Epidermal melanocyte (primary cell): ENCODE data around the gene DTNBP1.

Experiments used
- DNase-seq: peaks from one replicate; pipeline ENCODE4 v3.0.0; 2011; ENCODE audit warnings: low spot score; ENCODE audit not compliant: insufficient read length

Gene DTNBP1

DNA sequence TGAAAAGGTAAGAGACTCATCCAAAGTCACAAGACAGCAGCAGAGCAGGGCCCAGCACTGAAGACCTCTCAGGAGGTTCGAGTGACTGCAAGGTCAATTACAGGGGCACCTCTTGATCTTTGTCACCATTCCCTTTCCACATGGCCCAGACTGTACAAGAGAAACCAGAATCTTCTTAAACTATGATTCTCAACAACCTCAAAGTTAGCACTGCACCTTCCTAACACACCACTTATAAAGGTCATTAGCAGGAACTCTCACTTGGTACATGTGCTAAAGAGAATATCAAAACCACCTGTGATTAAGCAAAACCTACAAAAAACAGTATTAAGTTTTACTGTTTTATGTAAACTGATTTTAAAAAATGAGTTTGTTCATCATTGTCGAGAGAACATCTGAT is 70.2 kb downstream of the DTNBP1 start:
- DNase-seq = no peak

- no peak for DNase-seq
Observed at GRCh38 chr6:15588971-15589634, 73.7 kb downstream of the DTNBP1 start.

GRCh38 chr6:15586503-15586902 is 76.3 kb downstream of the DTNBP1 start:
- no peak for DNase-seq

DNA sequence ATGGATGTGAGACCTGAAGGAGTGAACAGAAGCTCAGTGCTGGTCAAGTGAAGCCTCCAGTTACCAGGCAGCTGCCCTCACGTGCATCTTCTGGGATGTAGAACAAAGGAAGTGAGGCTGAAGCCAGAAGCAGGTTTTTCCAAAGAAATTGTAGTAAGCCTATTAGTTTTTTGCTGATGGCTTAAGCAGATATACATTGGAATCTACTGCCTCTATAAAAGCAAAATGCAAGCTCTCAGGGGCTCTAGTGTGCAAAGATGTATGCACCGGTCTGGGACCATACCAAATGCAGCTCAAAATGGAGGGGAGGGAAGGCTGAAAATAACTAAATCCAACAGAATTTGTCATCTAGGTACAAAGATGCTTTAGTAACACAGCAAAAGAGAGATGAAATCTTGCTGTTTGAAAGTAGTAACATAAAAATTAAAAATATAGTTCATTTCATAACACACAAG is 77.0 kb downstream of the DTNBP1 start:
- no peak for DNase-seq

DNA sequence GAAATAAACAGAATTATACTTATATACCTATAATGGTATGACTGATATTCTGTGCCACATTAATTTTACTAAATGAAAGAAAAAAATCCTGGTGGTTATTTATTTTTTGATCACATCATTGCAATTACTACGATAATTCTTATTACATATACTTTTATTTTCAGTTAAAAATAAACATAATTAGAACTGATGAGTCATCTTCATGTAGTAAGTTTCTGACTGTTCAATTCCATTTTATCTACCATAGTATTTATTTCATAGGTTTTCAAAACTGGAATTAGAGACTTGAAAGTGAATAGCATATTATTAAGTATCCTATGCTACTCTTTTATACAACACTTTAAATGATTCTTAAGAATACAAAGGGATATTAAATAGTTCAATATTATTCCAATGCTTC is 80.3 kb downstream of the DTNBP1 start:
- no peak for DNase-seq

DNA sequence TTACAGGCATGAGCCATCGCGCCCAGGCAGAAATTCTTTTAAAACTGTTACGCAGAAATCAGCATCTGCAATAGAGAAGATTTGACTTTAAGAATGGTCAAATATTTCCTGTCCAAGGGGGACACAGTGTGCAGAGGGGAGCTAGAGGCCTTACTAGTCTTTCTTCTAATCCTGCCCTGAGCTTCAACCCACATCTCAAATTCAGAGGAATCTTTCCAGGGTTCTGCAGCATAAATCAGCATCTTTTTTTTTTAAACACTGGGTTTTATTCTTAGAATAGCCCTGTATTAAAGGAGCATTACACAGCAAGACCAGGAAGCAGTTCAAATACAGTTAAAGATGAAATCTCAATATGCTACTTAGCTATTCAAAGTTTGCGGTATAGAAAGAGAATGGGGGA is 81.1 kb downstream of the DTNBP1 start:
- DNase-seq = no peak

DNA sequence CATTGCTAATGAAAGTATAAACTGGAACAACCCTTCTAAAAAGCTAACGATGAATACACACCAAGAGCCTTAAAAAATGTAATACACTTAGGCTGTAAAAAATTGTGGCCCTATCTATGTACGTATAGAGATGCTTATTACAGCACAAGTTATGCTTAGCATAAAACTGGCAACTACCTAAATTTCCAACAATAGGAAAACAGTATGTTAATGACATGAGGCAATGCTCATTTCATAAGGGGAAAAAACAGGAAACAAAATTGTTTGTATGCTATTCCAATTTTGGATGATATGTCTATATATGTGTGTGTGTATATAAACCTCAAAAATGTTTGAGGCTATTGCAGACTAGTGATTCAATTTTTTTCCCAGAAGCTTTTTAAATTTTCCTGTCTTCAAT is 82.5 kb downstream of the DTNBP1 start:
- DNase-seq = no peak

DNA sequence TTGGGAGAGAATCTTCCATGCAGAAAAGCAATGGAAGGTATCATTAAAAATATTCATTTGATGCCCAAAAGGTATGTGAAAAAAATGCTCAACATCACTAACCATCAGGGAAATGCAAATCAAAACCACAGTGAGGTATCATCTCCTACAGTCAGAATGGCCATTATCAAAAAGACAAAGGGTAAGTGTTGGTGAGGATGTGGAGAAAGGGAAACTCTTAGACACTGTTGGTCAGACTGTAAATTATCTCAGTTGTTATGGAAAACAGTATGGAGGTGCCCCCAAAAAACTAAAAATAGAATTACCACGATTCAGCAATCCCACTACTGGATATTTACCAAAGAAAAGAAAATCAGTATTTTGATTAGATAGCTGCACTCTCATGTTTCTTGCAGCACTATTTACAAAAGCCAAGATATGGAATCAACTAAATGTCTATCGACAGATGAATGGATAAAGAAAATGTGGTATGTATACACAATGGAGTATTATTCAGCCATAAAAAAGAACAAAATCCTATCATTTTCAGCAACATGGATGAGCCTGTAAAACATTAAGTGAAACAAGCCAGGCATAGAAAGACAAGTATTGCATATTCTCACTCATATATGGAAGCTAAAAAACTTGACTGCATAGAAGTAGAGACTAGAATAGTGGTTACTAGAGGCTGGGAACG is 84.0 kb downstream of the DTNBP1 start:
- DNase-seq = no peak

DNA sequence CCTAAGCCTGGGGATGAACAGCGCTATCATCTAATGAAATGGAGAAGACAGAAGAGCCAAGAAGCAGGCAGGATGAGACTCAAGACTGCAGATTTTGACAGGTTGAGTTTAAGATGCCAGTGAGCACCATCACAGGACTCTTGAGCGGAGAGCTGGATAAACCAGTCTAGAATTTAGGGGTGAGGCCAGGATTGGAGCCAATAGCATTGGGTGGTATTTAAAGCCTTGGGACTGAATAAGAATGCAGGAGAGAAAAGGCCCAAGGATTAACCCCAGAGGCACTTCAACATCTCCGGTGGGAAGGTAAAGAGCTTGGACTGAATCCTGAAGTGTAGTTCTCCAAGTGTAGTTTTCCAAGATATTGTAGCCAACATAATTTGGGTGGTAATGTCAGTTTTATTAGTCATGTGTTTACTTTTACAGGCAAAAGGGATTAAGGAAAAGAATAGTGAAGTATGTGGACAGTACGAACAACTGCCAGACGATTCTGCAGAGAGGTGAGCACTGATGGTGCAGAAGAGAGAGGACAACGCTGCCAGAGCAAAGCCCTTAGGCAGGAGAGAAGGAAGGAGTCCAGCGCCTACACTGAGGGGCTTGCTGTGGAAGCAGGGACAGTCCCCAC is 85.2 kb downstream of the DTNBP1 start:
- DNase-seq = no peak

GRCh38 chr6:15577106-15577505 is 85.7 kb downstream of the DTNBP1 start:
- no peak for DNase-seq

DNA sequence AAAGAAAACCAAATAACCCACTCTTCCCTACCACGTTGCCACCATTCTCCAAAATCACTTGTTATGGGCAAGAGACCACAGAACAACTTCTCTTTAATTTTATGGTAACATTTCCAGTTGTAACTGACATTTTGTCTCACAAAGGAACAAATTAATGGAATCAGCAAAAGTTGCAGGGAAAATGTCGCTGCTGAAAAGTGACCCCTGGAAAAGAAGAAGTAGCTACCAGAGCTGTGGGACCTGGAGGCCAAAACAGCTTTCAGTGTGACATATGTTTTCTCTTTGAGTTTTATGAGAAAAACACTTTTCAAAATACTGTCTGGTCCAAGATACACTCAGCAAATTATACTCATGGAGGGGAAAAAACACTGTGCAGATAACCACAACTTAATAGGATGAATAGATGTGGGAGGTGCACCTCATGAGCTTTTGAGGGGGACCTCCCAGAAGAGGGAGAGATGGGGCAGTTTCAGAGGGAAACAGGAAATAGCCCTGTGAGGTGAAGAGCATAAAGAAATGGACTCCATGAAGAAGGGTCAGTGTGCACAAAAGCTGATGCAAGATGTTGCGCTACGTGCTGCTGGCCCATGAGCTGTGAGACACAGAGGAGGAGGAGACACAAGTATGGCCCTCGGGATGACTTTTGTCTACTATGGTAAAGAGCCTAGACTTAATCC is 87.3 kb downstream of the DTNBP1 start:
- no peak for DNase-seq

GRCh38 chr6:15574486-15574885 is 88.3 kb downstream of the DTNBP1 start:
- DNase-seq = no peak

DNA sequence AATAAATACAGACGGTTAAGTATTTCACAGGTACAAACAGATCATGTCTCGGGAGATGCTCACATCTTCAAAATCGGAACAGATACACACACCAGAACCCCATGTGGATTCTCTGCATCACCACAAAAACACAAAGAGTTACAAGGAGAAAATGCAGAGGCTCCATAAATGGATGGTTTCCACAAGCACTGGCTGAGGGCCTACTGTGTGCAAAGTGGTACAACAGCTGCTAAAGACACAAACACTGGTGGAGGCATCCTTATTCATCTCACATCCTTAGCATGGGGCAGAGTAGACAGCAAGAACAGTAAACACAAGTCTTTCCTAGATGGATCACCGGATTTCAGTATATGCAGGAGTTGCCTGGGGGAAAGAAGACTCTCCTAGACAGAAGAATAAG is 88.8 kb downstream of the DTNBP1 start:
- no peak for DNase-seq

DNA sequence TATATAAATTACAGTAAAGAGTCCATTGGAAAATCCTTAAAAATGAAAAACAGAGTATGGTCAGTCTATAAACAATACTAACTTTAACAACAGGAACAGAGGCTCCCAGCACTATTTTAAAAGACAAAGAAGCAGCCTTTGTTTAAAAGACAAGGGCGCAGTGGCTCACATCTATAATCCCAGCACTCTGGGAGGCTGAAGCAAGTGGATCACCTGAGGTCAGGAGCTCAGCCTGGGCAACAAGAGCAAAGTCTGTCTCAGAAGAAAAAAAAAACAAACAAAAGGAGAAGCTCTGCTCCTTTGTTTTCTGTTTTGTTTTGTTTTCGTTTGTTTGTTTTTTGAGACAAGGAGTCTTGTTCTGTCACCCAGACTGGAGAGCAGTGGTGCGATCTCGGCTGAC is 89.4 kb downstream of the DTNBP1 start:
- no peak for DNase-seq

DNA sequence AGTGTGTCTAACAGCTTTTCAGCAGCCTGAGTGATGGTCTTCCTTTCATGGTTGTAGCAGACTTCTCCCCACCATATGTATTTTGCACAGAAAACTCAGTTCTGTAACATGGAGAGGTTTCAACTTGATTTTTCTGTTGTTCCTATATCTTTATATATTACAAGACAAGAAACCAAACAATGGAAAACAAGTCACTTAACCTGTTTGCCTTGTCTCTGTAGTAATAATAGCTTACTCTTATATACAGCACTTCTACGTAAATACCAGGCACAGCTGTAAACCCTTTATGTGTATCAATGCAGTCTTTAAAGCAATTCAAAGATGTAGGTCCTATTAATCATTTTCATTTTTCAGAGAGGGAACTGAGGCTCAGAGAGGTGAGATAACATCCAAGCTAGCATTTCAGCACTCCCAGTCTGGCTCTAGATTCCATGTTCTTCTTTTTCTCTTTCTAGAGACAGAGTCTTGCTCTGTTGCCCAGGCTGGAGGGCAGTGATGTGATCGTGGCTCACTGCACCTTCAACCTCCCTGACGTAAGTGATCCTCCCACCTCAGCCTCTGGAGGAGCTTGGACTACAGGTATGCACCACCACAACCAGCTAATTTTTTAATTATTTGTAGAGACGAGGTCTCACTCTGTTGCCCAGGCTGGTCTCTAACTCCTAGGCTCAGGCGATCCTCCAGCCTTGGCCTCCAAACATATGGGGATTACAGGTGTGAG is 90.4 kb downstream of the DTNBP1 start:
- no peak for DNase-seq

GRCh38 chr6:15570171-15570570 is 92.7 kb downstream of the DTNBP1 start:
- no peak for DNase-seq

GRCh38 chr6:15569035-15569995 is 93.5 kb downstream of the DTNBP1 start:
- DNase-seq = no peak

GRCh38 chr6:15562977-15563376 is 99.9 kb downstream of the DTNBP1 start:
- no peak for DNase-seq

DNA sequence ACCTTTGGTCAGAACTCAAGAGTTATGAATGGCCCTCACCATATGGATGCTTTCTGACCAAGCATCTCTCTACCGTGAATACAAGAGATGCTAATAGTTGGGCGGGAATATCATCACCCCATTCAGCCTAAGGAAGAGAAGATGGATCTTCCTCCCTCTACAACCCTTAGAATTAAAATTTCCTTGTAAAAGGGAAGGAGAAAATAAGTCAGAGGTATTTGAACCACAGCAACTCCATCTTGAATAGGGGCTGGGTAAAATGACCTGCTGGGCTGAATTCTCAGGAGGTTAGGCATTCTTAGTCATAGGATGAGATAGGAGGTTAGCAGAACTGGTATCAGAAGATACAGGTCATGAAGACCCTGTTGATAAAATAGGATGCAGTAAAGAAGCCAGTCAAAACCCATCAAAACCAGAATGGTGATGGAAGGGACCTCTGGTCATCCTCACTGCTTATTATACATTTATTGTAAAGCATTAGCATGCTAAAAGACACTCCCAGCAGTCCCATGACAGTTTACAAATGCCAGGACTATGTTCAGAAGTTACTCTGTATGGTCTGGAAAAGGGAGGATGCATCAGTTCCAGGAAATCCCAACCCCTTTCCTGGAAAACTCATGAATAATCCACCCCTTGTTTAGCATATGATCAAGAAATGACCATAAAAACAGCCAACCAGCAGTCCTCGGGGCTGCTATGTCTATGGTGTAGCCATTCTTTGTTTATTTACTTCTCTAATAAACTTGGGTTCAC is 101.2 kb downstream of the DTNBP1 start:
- DNase-seq = no peak

- no peak for DNase-seq
Observed at GRCh38 chr6:15560713-15561112, 102.1 kb downstream of the DTNBP1 start.
